Brain microvascular endothelial cell (primary cell): ENCODE data around the gene ACO2.

Experiments used
- DNase-seq: peaks from one replicate; pipeline ENCODE4 v3.0.0-alpha.2; 2020
- H3K27ac ChIP-seq: fragments of 250-450 bp; sonication (Bioruptor Pico); 2 replicates; pipeline ENCODE4 v1.5.1; 2020; ENCODE audit warnings: mild to moderate bottlenecking, moderate library complexity
- H3K27me3 ChIP-seq: fragments of 250-450 bp; sonication (Bioruptor Pico); replicated peaks from 2 replicates; pipeline ENCODE4 v1.5.1; 2020; ENCODE audit warnings: mild to moderate bottlenecking
- H3K36me3 ChIP-seq: fragments of 250-450 bp; sonication (Bioruptor Pico); replicated peaks from 2 replicates; pipeline ENCODE4 v1.5.1; 2020; ENCODE audit warnings: mild to moderate bottlenecking
- H3K4me3 ChIP-seq: 2 replicates; pipeline ENCODE4 v1.5.1; 2011; ENCODE audit warnings: low read depth, mild to moderate bottlenecking, control low read depth, low read length, moderate library complexity
- CTCF ChIP-seq: IDR thresholded peaks from 2 replicates; pipeline ENCODE4 v1.5.1; 2011; ENCODE audit warnings: low read depth, mild to moderate bottlenecking, moderate library complexity, low read length, control low read depth, inconsistent platforms; ENCODE audit errors: missing control alignments
- in situ Hi-C: cut with HindIII; loops from 2 replicates; pipeline ENCODE4 v1.10.0; 2017; ENCODE audit warnings: low sequenced_read_pairs, low pct_ligation_motif_present

The ACO2 gene

GRCh38 chr22:41505511-41506220 lies 36.7 kb downstream of the ACO2 start:
- TF ChIP-seq CTCF = no peak
- no peak overlapping the region for H3K27ac ChIP-seq
- no peaks in the 10 kb centered on the region for H3K27me3 ChIP-seq
- no peak overlapping the region for H3K4me3 ChIP-seq
- no peak for DNase-seq
- H3K36me3 ChIP-seq = peaks cover 16% of the 10 kb centered on the region
- in situ Hi-C loops = no loop called here

- no peak for TF ChIP-seq CTCF
- H3K36me3 ChIP-seq = peaks cover 18% of the 10 kb centered on the region
- H3K27me3 ChIP-seq = no peaks in the 10 kb centered on the region
- in situ Hi-C loops = no loop called here
- no peak overlapping the region for H3K27ac ChIP-seq
- H3K4me3 ChIP-seq = no peak overlapping the region
- DNase-seq = no peak
Measured at GRCh38 chr22:41507330-41508063, 38.6 kb downstream of the ACO2 start.

- Histone ChIP-seq H3K27ac (no peak overlapping the region), H3K4me3 (no peak overlapping the region), H3K27me3 (no peaks in the 10 kb centered on the region), H3K36me3 (peaks cover 23% of the 10 kb centered on the region)
- no peak for DNase-seq
- TF ChIP-seq CTCF = peak; percentile 52
- in situ Hi-C loops = no loop called here
Measured at GRCh38 chr22:41508770-41509170, 39.9 kb downstream of the ACO2 start.

GRCh38 chr22:41511521-41511968 lies 42.6 kb downstream of the ACO2 start:
- Histone ChIP-seq H3K27me3 (no peaks in the 10 kb centered on the region), H3K27ac (no peak overlapping the region), H3K36me3 (peaks cover 41% of the 10 kb centered on the region), H3K4me3 (no peak overlapping the region)
- in situ Hi-C loops = no loop called here
- no peak for TF ChIP-seq CTCF
- DNase-seq = no peak

GRCh38 chr22:41512421-41513194 lies 43.7 kb downstream of the ACO2 start:
- Histone ChIP-seq H3K27me3 (no peaks in the 10 kb centered on the region), H3K27ac (no peak overlapping the region), H3K4me3 (no peak overlapping the region), H3K36me3 (peaks cover 47% of the 10 kb centered on the region)
- no peak for TF ChIP-seq CTCF
- in situ Hi-C loops = no loop called here
- DNase-seq = peak; percentile 63
